HG02763 (cell line): ENCODE data around the gene MGAT4D.
"Not testable (repeated sequence)": the region's sequence is repeated elsewhere in the genome, so short reads cannot be mapped to it uniquely, and the experiment has no call there.

Experiments used
- ATAC-seq: cut with Tn5 transposase; IDR thresholded peaks from one replicate; pipeline ENCODE4 v1.9.1; 2021; ENCODE audit warnings: mild to moderate bottlenecking, moderate library complexity; ENCODE audit not compliant: unreplicated experiment

MGAT4D gene

DNA sequence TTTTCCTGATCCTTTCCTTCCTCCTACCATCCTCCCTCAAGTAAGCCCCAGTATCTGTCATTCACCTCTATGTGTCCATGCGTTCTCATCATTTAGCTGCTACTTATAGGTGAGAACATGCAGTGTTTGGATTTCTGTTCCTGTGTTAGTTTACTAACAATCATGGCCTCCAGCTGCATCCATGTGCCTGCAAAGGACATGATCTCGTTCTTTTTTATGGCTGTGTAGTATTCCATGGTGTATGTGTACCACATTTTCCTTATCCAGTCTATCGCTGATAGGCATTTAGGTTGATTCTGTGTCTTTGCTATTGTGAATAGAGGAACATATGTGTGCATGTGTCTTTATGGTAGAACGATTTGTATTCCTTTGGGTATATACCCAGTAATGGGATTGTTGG is 53.7 kb downstream of the MGAT4D start:
- not testable (repeated sequence) for ATAC-seq

DNA sequence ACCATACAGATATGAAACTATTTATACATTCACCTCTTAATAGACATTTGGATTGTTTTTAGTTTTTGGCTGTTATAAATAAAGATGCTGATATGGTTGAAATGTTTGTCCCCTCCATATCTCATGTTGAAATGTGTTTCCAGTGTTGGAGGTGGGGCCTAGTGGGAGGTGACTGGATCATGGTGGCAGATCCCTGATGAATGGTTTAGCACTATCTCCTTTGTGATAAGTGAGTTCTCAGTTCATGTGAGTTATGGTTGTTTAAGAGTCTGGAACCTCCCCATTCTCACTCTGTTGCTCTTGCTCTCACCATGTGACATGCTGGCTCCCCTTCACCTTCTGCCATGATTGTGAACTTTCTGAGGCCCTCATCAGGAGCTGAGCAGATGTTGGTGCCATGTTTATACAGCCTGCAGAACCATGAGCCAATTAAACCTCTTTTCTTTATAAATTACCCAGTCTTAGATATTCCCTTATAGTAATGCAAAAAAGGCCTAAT is 58.4 kb downstream of the MGAT4D start:
- ATAC-seq, result no peak

DNA sequence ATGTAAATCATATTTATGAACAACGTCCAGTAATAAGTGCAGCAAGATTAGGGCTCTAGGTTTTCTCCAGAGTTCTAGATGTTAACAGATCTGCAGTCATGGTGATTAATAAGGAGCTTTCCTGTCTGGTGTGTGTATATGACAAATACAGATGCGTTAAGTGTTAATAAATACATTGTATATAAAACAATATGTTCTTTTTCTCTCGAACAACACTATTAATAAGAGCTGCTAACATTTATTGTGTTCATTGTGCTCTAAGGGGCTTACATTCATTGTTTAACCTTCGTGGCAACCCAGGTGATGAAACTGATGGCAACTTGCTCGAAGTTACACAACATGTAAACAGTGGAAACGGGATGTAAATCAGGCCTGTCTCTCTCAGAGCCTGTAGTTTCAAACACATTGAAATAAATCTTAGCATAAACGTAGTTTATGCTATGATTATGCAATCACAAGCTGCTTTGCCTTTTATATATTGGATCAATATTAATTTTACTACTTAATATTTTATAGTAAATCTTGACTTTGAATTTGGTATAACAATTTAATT is 70.1 kb downstream of the MGAT4D start:
- no peak for ATAC-seq

DNA sequence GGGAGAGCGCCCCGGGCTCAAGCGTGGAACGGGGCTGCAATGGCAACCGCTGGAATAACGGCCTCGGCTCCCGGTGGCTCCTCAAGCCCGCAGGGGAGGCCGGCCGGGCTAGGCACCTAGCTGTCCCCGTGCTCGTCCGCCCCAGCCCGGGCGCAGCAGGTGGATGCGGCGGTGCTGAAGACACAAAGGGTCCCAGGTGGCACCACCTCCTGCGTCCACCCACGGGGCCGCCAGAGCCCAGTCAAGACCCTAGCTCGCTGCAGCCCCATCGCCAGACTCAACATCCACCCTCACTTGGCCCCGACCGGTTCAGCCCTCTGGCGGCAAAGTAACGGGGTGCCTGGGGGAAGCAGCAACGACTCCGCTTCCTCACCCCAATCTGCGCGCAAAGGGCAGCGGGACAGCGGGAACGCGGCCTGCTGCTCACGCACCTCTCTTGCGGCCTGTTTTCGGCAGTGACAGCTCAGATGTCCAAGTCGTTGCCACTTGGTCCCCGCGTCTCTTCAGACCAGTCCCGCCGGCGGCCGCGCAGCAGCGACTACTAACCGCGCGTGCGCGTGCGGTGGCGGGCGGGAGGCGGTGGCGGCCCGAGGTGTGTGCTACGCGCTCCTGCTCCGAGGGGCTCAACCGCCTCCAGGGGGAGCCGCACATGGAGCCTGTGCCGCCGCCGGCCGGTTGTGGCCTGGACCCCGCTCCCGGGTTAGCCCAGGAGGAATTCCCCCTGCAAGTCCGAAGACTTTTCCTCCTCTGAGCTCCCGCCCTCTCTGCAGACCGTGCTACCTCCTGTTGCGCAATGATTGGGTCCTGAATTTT is 70.8 kb downstream of the MGAT4D start, which contains the start of gene CLGN:
Gene CLGN (minus strand): TSS at position 543 of the 813 bp plus-strand sequence. CDS start 14,570 bp downstream, outside the sequence.
- peak; percentile 87 for ATAC-seq

DNA sequence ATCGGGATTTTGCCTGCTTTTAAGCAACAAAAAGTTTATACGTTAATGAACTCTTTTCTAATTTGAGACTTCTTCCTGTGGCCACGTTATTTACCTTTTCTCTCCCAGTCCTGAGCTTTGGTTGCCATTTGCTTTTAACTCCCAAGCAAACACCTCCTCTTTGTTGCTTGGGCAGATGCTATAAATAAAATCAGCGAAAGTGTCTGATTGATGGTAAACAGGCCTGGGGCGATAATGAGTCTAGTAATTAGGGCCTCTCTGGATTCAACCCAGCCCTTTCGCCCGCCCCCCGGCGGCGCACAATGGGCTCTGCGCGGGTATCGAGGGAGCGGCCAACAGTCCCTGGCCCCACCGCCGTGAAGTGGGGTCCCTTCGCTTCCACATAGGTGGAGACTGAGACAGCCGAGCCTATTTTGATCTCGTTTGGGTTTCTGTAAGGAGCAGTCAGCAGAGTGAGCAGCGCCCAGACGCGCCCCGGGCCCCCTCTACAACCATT is 71.4 kb downstream of the MGAT4D start:
- peak; percentile 7 for ATAC-seq

DNA sequence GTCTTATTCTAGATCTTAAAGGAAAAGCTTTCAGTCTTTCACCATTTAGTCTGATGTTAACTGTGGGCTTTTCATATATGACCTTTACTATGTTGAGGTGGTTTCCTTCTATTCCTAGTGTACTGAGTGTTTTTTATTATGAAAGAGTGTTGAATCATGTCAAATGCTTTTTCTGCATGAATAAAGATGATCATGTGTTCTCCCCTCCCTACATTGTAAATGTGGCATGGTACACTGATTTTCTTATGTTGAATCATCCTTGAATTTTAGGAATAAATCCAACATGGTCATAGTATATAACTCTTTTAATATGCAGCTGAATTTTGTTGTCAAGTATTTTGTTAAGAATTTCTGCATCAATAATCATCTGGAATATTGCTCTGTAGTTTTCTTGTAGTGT is 75.0 kb downstream of the MGAT4D start:
- no peak for ATAC-seq

DNA sequence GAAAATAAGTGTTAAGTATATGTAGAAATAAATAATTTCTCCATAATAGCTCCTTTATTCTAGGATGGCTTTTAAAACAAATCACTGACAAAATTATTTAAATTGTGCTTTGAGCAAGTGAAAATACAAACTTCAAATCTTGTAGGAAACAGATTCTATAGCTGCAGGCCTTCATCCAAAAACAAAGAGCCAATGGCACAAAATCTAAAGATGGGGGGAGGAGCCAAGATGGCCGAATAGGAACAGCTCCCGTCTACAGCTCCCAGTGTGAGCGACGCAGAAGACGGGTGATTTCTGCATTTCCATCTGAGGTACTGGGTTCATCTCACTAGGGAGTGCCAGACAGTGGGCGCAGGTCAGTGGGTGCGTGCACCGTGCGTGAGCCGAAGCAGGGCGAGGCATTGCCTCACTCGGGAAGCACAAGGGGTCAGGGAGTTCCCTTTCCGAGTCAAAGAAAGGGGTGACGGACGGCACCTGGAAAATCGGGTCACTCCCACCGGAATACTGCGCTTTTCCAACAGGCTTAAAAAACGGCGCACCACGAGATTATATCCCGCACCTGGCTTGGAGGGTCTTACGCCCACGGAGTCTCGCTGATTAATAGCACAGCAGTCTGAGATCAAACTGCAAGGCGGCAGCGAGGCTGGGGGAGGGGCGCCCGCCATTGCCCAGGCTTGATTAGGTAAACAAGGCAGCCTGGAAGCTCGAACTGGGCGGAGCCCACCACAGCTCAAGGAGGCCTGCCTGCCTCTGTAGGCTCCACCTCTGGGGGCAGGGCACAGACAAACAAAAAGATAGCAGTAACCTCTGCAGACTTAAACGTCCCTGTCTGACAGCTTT is 84.7 kb downstream of the MGAT4D start:
- not testable (repeated sequence) for ATAC-seq

DNA sequence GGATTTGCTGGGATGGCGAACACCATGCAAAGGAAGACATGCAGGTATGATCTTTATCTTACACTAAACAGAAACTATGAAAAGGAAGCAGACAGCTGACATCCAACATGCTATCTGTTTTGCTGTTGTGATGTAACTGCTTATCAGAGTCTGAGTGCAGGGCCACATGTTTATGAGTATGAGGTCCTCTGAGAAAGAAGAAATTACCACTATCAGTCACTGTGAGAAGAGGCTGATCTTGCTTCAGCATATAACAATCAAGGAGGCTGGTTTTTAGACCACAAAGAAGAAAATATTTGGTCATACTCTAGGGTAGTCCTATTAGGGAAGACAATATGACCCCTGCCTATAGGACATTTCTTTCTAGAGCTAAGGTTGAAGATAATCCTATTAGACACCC is 89.1 kb downstream of the MGAT4D start:
- ATAC-seq, result no peak

DNA sequence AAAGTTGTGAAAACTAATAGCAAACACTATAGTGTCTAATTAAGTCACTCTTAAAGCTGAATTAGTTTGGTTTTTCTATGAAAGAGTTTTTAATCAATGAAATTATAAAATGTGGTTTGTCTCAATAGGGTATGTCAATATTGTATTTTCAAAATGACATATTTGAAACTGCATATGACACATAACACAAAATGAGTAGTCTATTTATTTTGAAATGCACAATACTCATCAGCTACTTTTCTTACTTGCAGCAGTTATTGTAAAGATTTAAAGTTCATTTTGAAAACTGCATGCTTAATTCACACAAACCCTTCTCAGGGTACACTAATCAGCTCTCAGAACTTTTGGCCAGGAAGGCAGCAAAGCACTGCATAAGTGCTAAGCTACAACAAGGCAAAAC is 91.8 kb downstream of the MGAT4D start:
- no peak for ATAC-seq

DNA sequence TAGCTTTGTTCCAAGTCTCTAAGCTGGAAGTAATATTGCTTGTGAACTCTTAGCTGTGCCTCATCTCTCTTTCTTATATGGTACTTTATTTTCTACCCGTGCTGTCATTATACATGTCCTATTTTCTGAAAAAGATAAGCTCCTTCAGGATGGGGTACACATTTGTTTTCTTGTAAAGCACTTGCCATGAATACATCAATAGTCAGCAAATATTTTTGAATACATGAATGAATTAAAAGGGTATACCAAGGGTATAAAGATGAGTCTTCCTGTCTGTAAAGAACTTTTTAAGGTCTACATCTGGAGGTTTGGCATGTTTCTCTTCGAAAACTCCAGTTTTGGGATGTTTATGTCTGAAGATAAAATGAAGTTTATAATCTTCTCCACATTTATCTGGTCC is 98.0 kb downstream of the MGAT4D start:
- ATAC-seq, result no peak

DNA sequence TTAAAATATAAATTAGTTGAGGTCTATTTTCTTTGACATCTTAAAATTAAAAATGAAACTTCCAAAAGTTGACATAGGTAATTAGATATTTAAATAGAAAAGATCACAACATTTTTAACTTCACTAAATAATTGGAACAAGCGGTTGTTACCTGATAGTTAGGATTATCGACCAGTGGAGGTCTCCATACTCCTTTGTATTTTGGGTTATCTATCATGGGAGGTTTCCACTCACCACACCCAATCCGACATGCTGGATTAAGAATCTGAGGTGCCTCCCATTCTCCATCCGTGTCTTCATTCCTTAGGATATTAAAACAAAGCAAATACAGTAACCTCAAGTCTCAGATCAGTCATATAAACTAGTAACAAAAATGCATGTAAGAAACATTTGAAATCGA is 102.4 kb downstream of the MGAT4D start:
- ATAC-seq, result no peak
